IMR-90 (cell line): ENCODE results near the gene TMEM117. TPM values are rescaled to one million over a fixed set of nuclear protein-coding genes. Genes with fewer than 3 reads are reported as not detected.

Source experiments
- ATAC-seq: fragments of 200-7000 bp; cut with Tn5 transposase; 2 replicates; pipeline ENCODE4 v1.9.1; 2020; ENCODE audit warnings: low read depth, mild to moderate bottlenecking, moderate library complexity
- BruUV-seq: library from RNA; stranded (reverse); fragments of 400-500 nt; replicated peaks from 2 replicates; lab custom pipeline; 2021; lab: Mats Ljungman, UMichigan
- CTCF ChIA-PET: fragments of 300-600 bp; formaldehyde crosslinking; extraction: SDS; loops from one replicate; lab custom pipeline; 2021; ENCODE audit warnings: antibody characterized with exemption; lab: Yijun Ruan, JAX
- POLR2A ChIA-PET: fragments of 300-600 bp; sonication (Branson Sonifier 250); formaldehyde crosslinking; loops from one replicate; lab custom pipeline; 2022; ENCODE audit warnings: antibody characterized with exemption; ENCODE audit not compliant: unreplicated experiment; lab: Charles Lee
- DNase-seq: peaks from one replicate; pipeline ENCODE4 v3.0.0; 2013
- H2AFZ ChIP-seq: replicated peaks from 2 replicates; pipeline ENCODE3; 2013; ENCODE audit warnings: low read length, mild to moderate bottlenecking; ENCODE audit not compliant: poor library complexity
- H2AK5ac ChIP-seq: 2 replicates; pipeline ENCODE4 v1.6.1; 2013; ENCODE audit warnings: low read depth, low read length, inconsistent platforms
- H2AK9ac ChIP-seq: replicated peaks from 2 replicates; pipeline ENCODE3; 2013; ENCODE audit warnings: mild to moderate bottlenecking, low read depth, low read length, moderate library complexity; ENCODE audit not compliant: poor library complexity
- H2BK120ac ChIP-seq: 2 replicates; pipeline ENCODE4 v1.6.1; 2013; ENCODE audit warnings: low read depth, low read length, inconsistent platforms
- H2BK15ac ChIP-seq: 3 replicates; pipeline ENCODE4 v1.6.1; 2013; ENCODE audit warnings: low read depth, low read length, inconsistent platforms
- H2BK20ac ChIP-seq: 2 replicates; pipeline ENCODE4 v1.6.1; 2013; ENCODE audit warnings: low read depth, mild to moderate bottlenecking, inconsistent platforms, low read length, moderate library complexity
- H2BK5ac ChIP-seq: 2 replicates; pipeline ENCODE4 v1.6.1; 2013; ENCODE audit warnings: mild to moderate bottlenecking, low read depth, low read length, inconsistent platforms; ENCODE audit not compliant: poor library complexity, severe bottlenecking
- H3K14ac ChIP-seq: replicated peaks from 2 replicates; pipeline ENCODE4 v1.6.1; 2013; ENCODE audit warnings: low read depth, low read length, inconsistent platforms
- H3K18ac ChIP-seq: 2 replicates; pipeline ENCODE4 v1.6.1; 2013; ENCODE audit warnings: low read depth, low read length, control low read depth
- H3K23ac ChIP-seq: 2 replicates; pipeline ENCODE4 v1.6.1; 2013; ENCODE audit warnings: low read depth, low read length, inconsistent platforms
- H3K27ac ChIP-seq: 2 replicates; pipeline ENCODE4 v1.5.1; 2013; ENCODE audit warnings: mild to moderate bottlenecking, control low read depth, low read length; ENCODE audit not compliant: insufficient read depth
- H3K27me3 ChIP-seq: 2 replicates; pipeline ENCODE4 v1.6.1; 2013; ENCODE audit warnings: low read length; ENCODE audit not compliant: control insufficient read depth, insufficient read depth
- H3K36me3 ChIP-seq: 2 replicates; pipeline ENCODE4 v1.6.1; 2013; ENCODE audit warnings: low read length, mixed read lengths; ENCODE audit not compliant: control insufficient read depth, insufficient read depth
- H3K4ac ChIP-seq: 2 replicates; pipeline ENCODE4 v1.6.1; 2013; ENCODE audit warnings: low read depth, low read length, inconsistent platforms
- H3K4me1 ChIP-seq: 2 replicates; pipeline ENCODE4 v1.6.1; 2013; ENCODE audit warnings: low read length, mixed read lengths; ENCODE audit not compliant: control insufficient read depth, insufficient read depth
- H3K4me2 ChIP-seq: 2 replicates; pipeline ENCODE4 v1.6.1; 2013; ENCODE audit warnings: low read depth, mild to moderate bottlenecking, control low read depth, low read length, moderate library complexity
- H3K4me3 ChIP-seq: 2 replicates; pipeline ENCODE4 v1.5.1; 2013; ENCODE audit warnings: low read depth, mild to moderate bottlenecking, control low read depth, low read length, moderate library complexity; ENCODE audit not compliant: insufficient read depth
- H3K56ac ChIP-seq: 2 replicates; pipeline ENCODE4 v1.6.1; 2013; ENCODE audit warnings: low read length, inconsistent platforms; ENCODE audit not compliant: insufficient read depth; ENCODE audit errors: extremely low read depth
- H3K79me1 ChIP-seq, 2 experiments: 2 replicates each; pipeline ENCODE4 v1.6.1; 2013; ENCODE audit warnings: low read length in 2 of 2, inconsistent platforms in 1 of 2, low read depth in 1 of 2
- H3K9ac ChIP-seq: 2 replicates; pipeline ENCODE4 v1.6.1; 2013; ENCODE audit warnings: low read depth, low read length, control low read depth
- H3K9me1 ChIP-seq: 2 replicates; pipeline ENCODE4 v1.6.1; 2013; ENCODE audit warnings: low read length, inconsistent platforms; ENCODE audit not compliant: insufficient read depth
- H3K9me3 ChIP-seq: 2 replicates; pipeline ENCODE4 v1.6.1; 2013; ENCODE audit warnings: low read length; ENCODE audit not compliant: control insufficient read depth, insufficient read depth
- H4K20me1 ChIP-seq: 2 replicates; pipeline ENCODE4 v1.6.1; 2013; ENCODE audit warnings: low read length, inconsistent platforms; ENCODE audit not compliant: insufficient read depth
- H4K5ac ChIP-seq: 2 replicates; pipeline ENCODE4 v1.6.1; 2013; ENCODE audit warnings: mild to moderate bottlenecking, low read depth, low read length, control low read depth
- H4K8ac ChIP-seq, 2 experiments: 2 replicates each; pipeline ENCODE4 v1.6.1; 2013; ENCODE audit warnings: low read depth in 2 of 2, low read length in 2 of 2, control low read depth in 1 of 2, inconsistent platforms in 1 of 2
- H4K91ac ChIP-seq: 2 replicates; pipeline ENCODE4 v1.6.1; 2013; ENCODE audit warnings: low read depth, low read length, inconsistent platforms; ENCODE audit not compliant: insufficient read depth
- BHLHE40 ChIP-seq: fragments of 150-350 bp; IDR thresholded peaks from 2 replicates; pipeline ENCODE4 v1.6.1; 2016; ENCODE audit warnings: mild to moderate bottlenecking, low read depth, low read length
- CEBPB ChIP-seq: IDR thresholded peaks from 2 replicates; pipeline ENCODE4 v1.6.1; 2012; ENCODE audit warnings: low read depth, low read length, improper control_type of control experiment
- CHD1 ChIP-seq: IDR thresholded peaks from 2 replicates; pipeline ENCODE4 v1.6.1; 2012; ENCODE audit warnings: low read depth, low read length, improper control_type of control experiment
- CTCF ChIP-seq: conservative IDR thresholded peaks from 2 replicates; pipeline ENCODE4 v1.5.1; 2012; ENCODE audit warnings: mild to moderate bottlenecking, low read depth, low read length, improper control_type of control experiment
- FOS ChIP-seq: fragments of 150-350 bp; IDR thresholded peaks from 2 replicates; pipeline ENCODE4 v1.6.1; 2016; ENCODE audit warnings: low read depth, low read length
- MAFK ChIP-seq: IDR thresholded peaks from 2 replicates; pipeline ENCODE4 v1.6.1; 2012; ENCODE audit warnings: low read depth, low read length, improper control_type of control experiment
- MAZ ChIP-seq: IDR thresholded peaks from 2 replicates; pipeline ENCODE4 v1.6.1; 2012; ENCODE audit warnings: low read depth, mild to moderate bottlenecking, low read length, improper control_type of control experiment, moderate library complexity, borderline replicate concordance
- MXI1 ChIP-seq: IDR thresholded peaks from 2 replicates; pipeline ENCODE4 v1.6.1; 2012; ENCODE audit warnings: low read depth, mild to moderate bottlenecking, low read length, moderate library complexity, borderline replicate concordance
- NFE2L2 ChIP-seq: fragments of 150-350 bp; IDR thresholded peaks from 2 replicates; pipeline ENCODE4 v1.6.1; 2016; ENCODE audit warnings: low read depth, mild to moderate bottlenecking, low read length
- POLR2A ChIP-seq: IDR thresholded peaks from 2 replicates; pipeline ENCODE4 v1.6.1; 2012; ENCODE audit warnings: mild to moderate bottlenecking, low read depth, low read length
- RAD21 ChIP-seq: IDR thresholded peaks from 2 replicates; pipeline ENCODE4 v1.6.1; 2012; ENCODE audit warnings: low read length, improper control_type of control experiment
- RCOR1 ChIP-seq: IDR thresholded peaks from 2 replicates; pipeline ENCODE4 v1.6.1; 2012; ENCODE audit warnings: mild to moderate bottlenecking, low read length, improper control_type of control experiment; ENCODE audit not compliant: insufficient replicate concordance
- RFX5 ChIP-seq: IDR thresholded peaks from 2 replicates; pipeline ENCODE4 v1.8.0; 2012; ENCODE audit warnings: low read depth, mild to moderate bottlenecking, low read length, moderate library complexity
- SMC3 ChIP-seq: fragments of 150-350 bp; IDR thresholded peaks from 2 replicates; pipeline ENCODE4 v1.6.1; 2016; ENCODE audit warnings: low read depth, mild to moderate bottlenecking, antibody characterized with exemption, low read length, moderate library complexity
- USF2 ChIP-seq: fragments of 150-350 bp; IDR thresholded peaks from 2 replicates; pipeline ENCODE4 v1.6.1; 2017; ENCODE audit warnings: mild to moderate bottlenecking, antibody characterized with exemption, low read length, low read depth
- WGBS, 2 experiments: methylation state at CpG; one replicate each; pipeline versions ENCODE4 v1.1.5 to v1.1.7; 2013; ENCODE audit warnings: missing lambda C conversion rate in 2 of 2; ENCODE audit not compliant: insufficient read length in 1 of 2; ENCODE audit errors: extremely low coverage in 2 of 2; 5-methylcytosine and 5-hydroxymethylcytosine counted together
- dilution Hi-C: fragments of 300-500 bp; cut with HindIII; formaldehyde crosslinking; loops from one replicate; pipeline ENCODE4 v1.14.3; 2018; ENCODE audit warnings: low sequenced_read_pairs; ENCODE audit not compliant: unreplicated experiment
- in situ Hi-C: fragments of 300-500 bp; cut with MboI; formaldehyde crosslinking; loops from 3 replicates; pipeline ENCODE4 v1.14.3; 2019; ENCODE audit warnings: low sequenced_read_pairs, inconsistent platforms, mixed read lengths
- intact Hi-C: fragments of 100-400 bp; cut with micrococcal nuclease; formaldehyde crosslinking; loops from 2 replicates; pipeline ENCODE4 v1.10.0; 2022
- polyA plus RNA-seq, 3 experiments: library from polyadenylated mRNA; depleted of rRNA; stranded (reverse); fragments of >200 nt; gene quantifications; 2 replicates each; pipeline ENCODE4 v1.2.3, GENCODE V29; 2012; ENCODE audit warnings: low replicate concordance in 1 of 3
- total RNA-seq: library from RNA; depleted of rRNA; stranded (reverse); fragments of >200 nt; gene quantifications from 2 replicates; pipeline ENCODE4 v1.2.3, GENCODE V29; 2012
- TF ChIP-seq, protein P1 (sequence below): fragments of 150-350 bp; IDR thresholded peaks from 2 replicates; pipeline ENCODE4 v1.6.1; 2016; ENCODE audit warnings: low read depth, mild to moderate bottlenecking, low read length, moderate library complexity, borderline replicate concordance

The TMEM117 gene
- total and polyA plus RNA-seq, 2 of the 4 experiments (the other 2 are of a cell fraction) = 8.7 to 21.0 TPM

DNA sequence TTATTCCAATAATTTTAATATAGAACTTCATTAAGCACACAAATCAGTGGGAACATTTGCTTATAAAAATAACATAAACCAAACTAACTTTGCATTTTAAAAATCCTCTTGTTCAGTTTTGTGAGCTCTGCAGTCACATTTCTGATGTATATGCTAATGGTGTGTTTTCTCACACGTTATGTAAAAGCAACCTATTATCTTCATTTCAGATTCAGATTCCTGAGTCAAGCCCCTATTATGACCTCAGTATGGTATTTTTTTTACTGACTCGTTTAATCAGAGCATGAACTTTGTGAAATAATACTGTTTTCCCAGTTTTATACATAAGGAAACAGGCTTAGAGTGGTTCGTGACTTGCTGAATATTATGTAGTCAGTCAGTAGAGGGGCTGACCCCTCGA lies 394.0 kb downstream of the TMEM117 start:
- Histone ChIP-seq H3K23ac (no peak overlapping the region), H2BK5ac (no peak overlapping the region), H3K4me3 (no peak overlapping the region), H3K18ac (no peak overlapping the region), H2BK15ac (no peak overlapping the region), H3K27me3 (no peaks in the 10 kb centered on the region), H4K8ac (no peak overlapping the region), H4K20me1 (no peaks in the 10 kb centered on the region), H3K36me3 (no peaks in the 10 kb centered on the region), H2AK5ac (no peak overlapping the region), H3K4me2 (no peak overlapping the region), H2BK20ac (no peak overlapping the region), H3K4me1 (no peaks in the 10 kb centered on the region), H2AFZ (no peak overlapping the region), H3K14ac (no peak overlapping the region), H3K4ac (no peak overlapping the region), H4K5ac (no peak overlapping the region), H3K9me1 (no peaks in the 10 kb centered on the region), H4K91ac (no peak overlapping the region), H2BK120ac (no peak overlapping the region), H2AK9ac (no peak overlapping the region), H3K56ac (no peak overlapping the region), H3K79me1 (no peaks in the 10 kb centered on the region), H3K9me3 (no peaks in the 10 kb centered on the region), H3K27ac (no peak overlapping the region), H3K9ac (no peak overlapping the region)
- dilution Hi-C loops = no loop called here
- POLR2A ChIA-PET = no interaction called here
- WGBS, 2 experiments = no CpG with 5 or more reads among the region's 4 CpGs
- intact Hi-C loops = no loop called here
- no TSS peak for BruUV-seq
- TF ChIP-seq NFE2L2 (no peak), CHD1 (no peak), SMC3 (no peak), CTCF (no peak), MXI1 (no peak), BHLHE40 (no peak), CEBPB (no peak), USF2 (no peak), FOS (no peak), RCOR1 (no peak), MAZ (no peak), POLR2A (no peak), RFX5 (no peak), RAD21 (no peak), MAFK (no peak)
- TF ChIP-seq, protein P1, sequence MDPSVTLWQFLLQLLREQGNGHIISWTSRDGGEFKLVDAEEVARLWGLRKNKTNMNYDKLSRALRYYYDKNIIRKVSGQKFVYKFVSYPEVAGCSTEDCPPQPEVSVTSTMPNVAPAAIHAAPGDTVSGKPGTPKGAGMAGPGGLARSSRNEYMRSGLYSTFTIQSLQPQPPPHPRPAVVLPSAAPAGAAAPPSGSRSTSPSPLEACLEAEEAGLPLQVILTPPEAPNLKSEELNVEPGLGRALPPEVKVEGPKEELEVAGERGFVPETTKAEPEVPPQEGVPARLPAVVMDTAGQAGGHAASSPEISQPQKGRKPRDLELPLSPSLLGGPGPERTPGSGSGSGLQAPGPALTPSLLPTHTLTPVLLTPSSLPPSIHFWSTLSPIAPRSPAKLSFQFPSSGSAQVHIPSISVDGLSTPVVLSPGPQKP = no peak
- in situ Hi-C loops = no loop called here
- CTCF ChIA-PET = no interaction called here
- DNase-seq = no peak
- ATAC-seq = no peak
